Stimulated activated CD4-positive, alpha-beta T cell treated with anti-CD3 and anti-CD28 coated beads, Interleukin-12 subunit alpha, Interleukin-12 subunit beta, amount 100 ng/mL, for 24 hours (primary cell): ENCODE measurements around the gene BCL11A.

Experiments
- DNase-seq, 2 experiments: peaks; one replicate each; pipeline ENCODE4 v3.0.0-alpha.2; 2020; ENCODE audit warnings: low read depth in 2 of 2

BCL11A gene

DNA sequence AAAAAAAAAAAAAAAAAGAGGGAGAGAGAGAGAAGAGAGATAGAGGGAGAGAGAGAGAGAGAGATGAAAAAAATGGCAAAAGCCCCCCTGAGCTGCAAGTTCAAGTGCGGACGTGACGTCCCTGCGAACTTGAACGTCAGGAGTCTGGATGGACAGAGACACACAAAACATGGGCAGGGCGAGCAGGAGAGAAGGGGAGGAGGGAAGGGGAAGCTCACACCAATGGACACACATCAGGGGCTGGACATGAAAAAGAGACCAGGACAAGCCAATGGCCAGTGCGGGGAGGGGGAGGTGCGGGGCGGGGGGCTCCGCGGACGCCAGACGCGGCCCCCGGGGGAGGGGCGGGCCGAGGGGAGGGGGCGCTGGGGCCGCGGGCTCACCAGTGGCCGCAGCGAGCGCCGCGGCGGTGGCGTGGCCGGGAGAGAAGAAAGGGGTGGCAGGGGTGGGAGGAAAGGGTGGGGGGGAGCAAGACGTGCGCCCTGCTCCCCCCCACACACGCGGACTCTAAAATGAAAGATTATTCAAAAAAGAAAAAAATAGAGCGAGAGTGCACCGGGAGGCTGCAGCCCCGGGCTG lies at the start of gene BCL11A:
Gene BCL11A, minus strand, starts transcription at position 160 of the 579 bp plus-strand sequence. CDS start 384 bp downstream, outside the sequence.
- DNase-seq: no peak

DNA sequence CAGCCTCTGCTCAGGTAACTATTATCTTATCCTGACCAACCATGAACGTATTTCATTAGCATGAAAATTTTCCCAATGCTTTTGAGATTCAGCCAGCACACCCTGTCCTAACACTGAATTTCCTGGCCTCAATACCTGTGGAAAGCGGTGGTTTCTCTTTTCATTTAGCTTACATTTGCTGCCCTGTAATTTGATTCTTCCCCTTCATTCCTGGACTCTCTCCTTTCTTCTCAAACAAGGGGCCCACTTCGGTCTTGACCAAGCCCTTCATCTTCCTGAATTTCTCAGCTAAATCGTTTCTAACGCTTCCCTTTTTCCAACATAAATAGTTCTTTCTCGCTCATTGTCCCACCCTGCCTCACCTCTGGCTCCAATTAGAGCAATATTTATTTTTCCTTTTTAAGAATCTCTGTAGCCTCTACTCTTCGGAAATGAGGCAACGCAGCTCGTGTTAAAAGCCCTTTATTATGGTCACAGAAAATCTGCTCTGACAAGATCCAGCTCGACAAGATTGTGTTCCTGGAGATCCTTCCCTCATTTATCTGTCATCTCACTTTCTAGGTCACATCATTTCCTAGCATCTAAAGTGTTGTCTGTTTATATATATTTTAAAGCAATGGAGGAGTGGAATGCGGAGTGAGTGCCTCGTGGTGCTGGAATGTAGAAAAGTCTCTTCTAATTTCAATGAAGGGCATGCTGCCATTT lies 49.5 kb upstream of the BCL11A start:
- DNase-seq: no peak

DNA sequence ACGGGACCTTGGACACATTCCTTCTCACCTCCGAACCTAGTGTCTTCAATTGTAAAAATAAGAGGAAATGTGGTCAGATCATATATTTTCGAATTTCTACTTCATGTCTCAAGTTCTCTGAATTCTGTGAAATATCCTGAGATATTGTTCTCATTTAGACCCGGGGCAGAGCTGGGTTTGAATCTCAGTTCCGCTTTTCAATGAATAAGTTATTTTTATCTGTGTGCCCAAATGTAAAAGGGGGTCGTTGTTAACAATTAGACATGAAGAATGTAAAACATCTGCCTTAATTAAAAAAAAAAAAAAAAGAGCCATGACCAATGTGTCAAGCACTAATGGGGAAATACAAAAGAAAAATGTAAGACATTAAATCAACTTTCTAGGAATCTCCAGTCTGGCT lies 48.9 kb upstream of the BCL11A start:
- no peak for DNase-seq

DNA sequence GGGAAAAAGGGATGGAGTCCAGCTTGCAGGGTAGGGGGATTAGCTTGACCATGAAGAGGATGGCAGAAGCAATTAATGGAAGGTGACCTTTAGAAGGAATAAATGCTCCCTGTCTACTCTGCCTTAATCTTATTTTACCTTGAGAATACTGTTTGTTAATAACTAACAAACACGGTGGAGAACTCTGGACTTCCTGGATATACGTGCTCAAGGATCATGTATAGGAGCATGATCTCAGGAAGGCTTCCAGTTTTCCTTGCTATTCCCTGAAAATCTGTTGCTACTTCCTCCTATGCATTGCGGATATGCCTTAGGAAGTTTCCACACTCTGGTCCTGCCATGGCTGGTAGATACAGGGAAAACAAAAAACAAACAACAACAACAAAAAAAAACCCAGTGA lies 44.8 kb upstream of the BCL11A start:
- DNase-seq: no peak

DNA sequence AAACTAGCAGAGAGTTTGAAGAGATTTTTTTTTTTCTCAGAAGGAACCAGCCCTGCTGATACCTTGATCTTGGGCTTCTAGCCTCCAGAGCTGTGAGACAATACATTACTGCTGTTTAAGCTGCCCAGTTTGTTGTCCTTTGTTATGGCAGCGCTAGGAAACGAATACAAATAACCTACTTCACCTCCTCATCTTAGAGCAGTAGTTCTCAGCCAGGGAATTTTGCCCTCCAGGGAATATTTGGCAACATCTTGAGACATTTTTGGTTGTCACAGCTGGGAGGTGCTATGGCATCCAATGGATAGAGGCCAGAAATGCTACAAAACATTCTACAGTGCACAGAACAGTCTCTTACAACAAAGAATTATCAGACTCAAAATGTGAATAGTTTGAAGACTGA lies 43.9 kb upstream of the BCL11A start:
- DNase-seq: no peak

DNA sequence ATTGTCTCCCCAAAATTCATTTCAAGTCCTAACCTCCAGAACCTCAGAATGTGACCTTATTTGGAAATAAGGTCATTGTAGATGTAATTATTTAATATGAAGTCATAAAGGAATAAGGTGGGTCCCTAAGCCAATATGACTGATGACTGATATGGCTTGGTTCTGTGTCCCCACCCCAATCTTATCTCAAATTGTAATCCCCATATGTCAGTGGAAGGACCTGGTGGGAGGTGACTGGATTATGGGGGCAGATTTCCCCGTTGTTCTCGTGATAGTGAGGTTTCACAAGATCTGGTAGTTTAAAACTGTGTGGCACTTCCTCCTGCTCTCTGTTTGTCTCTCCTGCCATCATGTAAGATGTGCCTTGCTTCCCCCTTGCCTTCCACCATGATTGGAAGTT lies 43.0 kb upstream of the BCL11A start:
- DNase-seq: no peak

DNA sequence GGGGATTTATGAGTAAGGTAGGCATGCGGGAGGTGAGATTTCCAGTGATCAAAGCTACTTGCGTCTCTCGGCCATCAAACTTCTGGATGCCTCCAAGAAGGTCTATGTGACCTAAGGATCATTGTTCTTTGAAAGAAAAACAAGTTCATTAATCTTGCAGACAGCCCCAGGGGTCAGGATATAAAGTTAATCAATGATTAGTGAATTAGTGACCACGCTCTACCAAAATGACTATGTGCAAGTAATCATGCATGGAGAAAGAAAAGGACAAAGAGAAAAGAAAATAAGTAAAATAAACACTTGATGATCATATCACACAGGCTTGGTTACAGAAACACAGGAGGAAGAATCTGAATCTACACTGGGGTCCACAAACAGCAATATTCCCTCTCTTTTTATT lies 42.5 kb upstream of the BCL11A start:
- DNase-seq: no peak

DNA sequence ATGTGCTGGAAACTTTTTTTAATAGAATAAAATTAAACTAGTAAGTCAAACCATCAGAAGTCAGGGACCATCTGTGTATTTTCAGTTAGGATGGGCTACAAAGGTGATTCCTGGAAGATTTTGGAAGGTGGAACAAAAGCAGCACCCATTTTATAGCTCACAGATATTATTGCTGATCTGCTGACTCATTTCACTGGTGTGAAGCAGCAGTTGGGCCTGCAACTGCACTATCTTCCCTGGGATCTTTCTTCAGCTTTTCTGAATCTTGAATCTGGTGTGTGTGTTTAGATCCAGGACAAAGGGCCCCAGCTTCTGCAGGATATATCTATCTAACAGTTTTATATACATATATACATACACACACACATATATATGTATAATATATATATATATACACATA lies 35.6 kb upstream of the BCL11A start:
- DNase-seq: no peak

DNA sequence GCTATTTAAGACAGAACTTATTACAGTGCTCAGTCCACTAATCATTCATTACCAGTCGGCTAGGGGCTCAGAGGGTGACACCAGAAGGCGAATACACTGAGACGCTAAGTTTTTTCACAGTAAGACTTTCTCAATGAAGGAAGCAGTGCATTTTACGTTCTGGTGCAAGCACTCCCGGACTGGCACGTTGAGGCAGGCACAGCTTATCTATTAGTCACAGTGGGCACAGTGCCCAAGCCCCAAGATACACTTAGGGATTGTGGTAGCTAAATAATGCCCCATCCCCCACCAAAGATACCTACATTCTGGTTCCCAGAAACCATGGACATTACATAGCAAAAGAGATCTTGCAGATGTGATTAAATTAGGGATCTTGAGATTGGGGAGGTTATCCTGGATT lies 32.6 kb upstream of the BCL11A start:
- no peak for DNase-seq

DNA sequence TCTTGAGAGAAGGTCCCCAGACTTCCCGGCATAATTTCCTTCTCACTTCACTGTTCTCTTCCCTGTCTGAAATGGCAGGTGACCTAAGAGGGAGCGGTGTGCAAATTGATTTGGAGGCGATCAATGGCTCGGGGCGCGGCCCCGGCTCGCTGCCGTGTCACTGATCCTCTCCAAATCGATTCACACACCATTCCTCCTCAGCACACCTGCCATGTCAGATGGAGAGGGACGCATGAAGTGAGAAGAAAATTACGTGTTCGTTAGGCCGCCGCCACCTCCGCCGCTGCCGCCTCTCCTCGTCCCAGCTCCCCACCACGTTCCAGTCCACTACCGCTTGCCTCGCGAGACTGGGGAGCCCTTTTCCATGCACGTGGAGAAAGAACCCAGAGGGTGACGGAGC lies 31.8 kb upstream of the BCL11A start:
- DNase-seq: no peak

DNA sequence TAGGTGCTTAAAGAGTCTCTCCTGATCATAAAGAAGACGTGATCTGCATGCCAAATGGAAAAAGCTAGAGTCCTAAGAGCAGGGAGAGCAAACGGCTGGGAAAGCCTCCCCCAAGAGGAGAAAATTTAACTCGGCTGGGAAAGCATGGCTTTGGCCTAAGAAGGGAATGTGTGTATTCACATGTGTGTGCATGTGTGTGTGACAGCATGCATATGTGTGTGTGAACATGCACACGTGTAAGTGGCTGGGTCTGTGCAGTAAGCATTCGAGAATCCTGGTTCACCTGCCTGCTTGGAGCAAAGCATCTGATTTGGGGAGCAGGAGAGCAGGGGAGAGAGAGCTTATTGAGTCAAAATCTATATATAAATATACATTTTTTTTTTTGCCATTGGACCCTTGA lies 30.1 kb upstream of the BCL11A start:
- no peak for DNase-seq

DNA sequence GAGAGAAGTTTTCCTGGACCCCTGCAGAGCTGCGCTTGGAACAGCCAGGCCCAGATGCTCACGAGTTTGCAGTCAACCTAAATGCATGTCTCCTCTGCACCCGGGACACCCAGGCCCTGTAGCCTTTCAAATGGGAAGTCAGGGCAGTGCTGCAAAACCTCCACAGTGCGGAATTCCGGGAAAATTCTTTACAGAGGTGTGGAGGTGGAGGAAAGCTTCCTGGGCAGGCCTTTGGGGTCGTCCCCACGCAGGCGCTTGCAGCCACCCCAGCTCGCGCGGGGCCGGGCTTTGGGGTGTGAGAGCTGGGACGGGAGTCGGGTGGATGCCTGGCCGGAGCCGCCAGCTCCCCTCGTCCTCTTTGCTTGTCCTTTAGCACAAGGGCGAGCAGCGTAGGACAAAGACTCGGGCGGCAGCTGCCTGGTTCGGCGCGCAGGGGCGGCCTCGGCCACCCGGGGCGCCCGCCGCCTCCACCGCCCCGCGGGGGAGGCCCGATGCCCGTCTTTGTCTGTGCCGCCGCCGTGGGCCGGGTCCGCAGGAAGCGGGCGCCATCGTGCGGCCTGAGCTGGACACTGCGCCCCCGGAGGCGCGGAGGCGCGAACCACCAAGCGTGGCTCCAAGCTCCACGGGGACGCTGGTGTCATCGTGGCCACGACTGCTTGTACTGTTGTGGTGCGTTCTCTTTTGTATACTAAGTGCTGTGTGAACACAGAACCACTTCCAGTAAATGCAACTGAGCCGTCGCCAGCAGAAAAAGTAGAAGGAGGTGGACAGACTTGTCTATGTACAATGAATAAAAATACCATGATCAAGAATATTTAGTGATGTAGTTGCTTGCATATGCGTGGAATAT lies 28.2 kb upstream of the BCL11A start:
- peak; percentile 42 to 60 for DNase-seq

DNA sequence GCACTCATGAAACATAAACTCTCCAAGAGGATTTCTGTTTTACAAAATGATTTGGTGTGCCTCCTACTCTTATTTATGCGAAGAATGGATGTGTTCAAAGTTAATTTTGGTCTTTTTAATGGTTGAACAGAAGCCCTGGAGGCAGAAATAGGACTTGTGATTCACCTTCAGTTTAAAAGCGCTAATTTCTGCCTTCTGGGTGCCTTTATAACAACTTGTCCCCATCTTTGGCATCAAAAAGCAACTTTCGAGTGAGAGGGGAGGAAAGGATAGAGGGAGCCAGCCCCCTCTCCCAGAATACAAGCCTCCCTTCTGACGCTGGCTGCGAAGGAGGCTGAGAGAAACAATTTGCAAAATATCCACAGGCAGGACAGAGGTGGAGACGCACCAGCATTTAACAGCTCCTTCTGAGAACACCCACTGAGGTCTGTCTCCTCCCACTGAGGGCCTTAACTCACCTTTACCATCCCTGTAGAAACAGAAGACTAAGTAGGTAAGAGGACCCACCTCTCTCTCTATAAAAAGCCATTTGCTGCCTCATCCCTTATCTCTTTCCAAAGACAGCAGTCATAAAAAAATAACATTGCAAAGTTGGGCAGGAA lies 24.3 kb upstream of the BCL11A start:
- DNase-seq: no peak

DNA sequence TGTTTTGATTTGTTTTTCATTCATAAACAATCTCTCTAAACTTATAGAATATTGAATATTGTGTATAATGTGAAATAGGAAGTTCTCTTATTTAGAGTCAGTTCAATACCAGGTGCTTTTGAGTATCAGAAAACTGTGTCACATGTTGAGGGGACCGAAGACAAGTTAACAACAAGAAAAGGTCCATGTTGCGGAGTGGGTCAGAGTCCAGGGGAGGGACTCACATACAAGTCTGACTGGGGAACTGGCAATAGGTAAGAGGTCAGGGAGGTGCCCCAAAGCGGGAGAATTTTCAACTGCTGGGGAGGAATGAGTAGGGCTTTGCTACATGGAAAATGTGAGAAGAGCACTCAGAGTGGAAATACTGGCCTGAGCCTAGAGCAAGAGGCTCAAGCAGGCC lies 19.8 kb upstream of the BCL11A start:
- no peak for DNase-seq

DNA sequence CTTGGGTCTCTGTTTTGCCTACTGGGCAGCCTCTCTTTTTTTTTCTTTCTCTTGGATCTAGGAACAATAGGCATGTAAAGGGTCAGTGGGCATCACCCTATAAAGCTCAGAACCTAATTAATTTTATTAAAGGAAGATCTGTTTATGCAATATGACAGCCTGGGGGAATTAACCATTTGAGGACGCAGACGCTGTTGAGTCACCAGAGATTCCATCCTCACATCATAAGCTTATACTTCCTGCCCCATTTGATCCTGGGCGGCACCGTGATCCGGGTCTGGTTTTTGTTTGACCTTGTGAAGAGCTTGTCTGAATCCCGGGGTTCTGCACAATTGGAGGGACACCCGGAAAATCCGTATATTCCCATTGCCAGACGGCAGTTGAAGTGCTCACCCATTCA lies 16.8 kb upstream of the BCL11A start:
- no peak for DNase-seq

DNA sequence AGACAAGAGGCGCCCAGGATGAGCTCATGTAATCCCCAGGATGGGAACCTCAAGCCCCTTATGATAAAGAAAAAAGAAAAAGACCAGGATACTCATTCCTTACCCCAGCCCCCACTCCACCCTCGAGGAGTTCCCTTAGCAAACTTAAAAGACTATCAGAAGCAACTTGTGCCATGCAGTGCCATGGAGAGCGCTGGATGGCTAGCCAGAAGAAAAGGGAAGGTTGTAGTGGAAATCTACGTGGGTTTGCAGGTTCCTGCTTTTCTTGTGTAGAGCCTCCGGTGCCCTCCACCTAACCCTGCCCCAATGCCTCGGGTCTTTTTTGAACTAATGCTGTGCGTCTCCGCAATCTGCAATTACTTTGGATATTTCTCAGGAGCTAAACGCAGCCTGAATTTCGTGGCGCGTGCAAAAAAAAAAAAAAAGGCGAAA lies 16.2 kb upstream of the BCL11A start:
- DNase-seq: no peak

DNA sequence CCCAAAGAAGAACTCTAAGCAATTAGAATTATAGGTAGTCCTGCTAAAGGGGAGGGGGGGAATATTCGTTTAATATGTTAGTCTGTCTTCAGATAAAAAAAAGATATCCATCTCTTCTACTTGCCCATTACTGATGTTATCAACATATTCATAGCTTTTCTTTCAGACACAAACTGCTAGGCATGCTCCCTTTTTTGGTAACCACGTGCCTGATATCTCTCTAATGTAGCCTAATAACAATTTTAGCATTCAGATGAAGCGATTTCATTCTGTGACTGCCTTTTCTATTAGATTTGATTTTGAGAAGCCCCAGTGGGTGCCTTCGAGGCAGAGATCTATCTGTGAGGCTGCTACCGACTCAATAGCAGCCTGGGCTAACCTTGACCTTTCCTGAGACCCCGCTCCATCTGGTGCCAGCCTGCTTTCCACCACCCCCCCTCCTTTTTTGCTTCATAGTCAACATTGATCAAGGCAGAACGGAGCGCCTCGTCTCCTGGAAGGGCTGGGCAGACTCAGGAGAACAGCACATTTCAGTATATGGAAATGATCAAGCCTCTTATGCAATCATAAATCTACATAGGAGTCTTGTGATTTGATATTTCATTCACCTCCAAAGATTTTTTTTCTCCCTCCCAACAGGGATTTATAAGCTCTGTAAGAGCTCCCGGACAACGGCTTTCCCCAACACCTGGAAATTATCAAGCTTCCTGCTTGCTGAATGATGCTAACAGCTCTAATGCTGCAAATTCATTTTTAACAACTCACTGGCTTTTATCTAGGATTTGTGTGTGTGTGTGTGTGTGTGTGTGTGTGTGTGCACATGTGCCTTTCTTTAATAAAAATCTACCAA lies 14.7 kb upstream of the BCL11A start:
- no peak for DNase-seq

DNA sequence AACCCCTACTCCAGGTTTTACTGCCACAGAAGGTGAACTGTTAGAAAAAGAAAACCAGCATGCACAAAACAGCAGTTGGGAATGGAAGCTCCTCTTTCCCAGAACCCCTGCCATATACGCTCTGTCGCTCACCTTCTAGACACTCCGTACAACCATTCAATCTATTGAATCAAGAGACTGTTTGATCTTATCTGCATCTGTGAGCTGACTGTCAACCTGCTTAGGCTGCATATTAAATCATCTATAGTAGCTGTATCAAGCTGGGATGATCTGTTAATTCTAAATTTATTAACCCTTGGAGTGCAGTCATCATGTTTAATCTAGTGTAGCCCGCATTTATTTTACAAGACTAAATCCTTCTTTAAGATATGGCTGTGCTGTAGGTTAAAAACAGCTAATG lies 13.6 kb upstream of the BCL11A start:
- DNase-seq: no peak

DNA sequence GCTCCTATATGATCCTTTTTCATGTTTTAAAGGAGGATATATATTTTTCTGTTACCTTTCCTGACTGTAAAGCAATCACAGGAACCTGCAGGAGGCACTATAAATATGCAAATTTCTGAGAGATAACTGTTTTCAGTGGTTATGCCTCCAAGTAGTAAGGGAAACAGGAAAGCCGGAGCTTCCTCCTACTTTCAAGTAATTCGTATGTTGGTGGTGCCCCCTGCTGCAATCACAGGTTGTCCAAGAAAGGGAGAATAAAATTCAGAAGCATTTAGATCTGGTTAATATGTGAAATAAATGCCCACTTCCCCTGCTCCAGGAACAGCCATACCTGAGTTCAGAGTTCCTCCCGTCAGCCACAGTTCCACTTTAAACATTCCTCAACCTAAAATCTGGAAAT lies 12.0 kb upstream of the BCL11A start:
- DNase-seq: no peak

DNA sequence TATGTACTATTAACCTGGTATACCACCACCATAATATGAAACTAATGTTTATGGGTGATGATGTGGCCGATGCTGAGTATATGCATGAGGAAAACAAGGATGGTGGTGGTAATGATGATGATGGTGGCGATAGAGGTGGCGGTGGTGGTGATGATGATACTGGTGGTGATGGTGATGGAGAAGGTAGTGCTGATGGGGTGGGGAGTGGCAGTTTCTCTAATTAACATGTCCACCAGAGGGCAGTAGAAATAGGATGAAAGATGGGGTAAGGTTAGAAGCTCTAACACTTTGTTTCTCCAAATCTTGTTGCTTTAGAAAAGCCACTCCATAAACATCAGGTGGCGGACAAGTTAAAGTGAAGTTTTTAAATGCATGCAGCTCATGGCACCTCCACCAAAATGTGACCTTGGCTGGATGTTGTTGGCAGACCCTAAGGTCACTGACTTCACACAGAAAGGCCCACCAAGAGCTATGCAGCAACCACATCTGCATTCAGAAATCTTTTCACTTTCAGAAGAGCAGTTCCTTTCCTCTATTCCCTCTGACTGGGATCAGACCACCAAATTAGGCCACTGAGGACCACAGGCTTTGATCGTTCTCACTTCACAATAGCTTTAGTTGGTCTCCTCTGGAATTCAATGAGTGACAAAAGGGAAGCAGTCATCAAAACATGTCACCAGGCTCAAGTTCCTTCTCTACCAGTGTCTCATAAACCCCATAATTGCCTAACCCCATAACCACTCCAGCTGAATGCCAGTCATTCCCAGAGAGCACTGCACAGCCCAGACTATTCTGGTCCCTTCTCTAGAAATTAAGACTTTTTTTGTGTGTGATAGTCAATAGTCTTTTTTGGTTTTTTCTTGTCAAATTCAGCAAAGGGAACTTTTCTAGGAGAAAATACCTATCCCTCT lies 7.5 kb upstream of the BCL11A start:
- no peak for DNase-seq

DNA sequence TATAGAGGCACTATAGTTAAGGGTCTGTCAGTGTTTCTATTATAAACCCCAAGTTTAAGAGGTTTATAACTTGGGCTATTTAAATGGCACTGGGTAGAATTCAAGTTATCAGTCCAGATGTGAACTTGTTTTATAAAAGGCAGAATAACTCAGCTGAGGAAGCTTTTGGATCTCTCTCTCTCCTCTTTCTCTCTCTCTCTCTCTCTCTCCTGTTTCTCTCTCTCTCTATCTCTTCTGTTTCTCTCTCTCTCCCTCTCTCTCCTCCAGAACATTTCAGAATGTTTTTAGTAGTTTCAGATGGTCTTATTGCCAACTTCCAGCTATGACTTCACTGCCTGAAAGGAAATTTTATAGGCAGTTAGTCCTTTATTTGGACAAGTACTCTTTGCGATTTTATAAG lies 6.4 kb upstream of the BCL11A start:
- DNase-seq: no peak
